ENCODE data around the gene LIFR. TPM values are rescaled to one million over a fixed set of nuclear protein-coding genes. Genes with fewer than 3 reads are reported as not detected.

The LIFR gene
- total RNA-seq, 1 donor from 2014 or later = 16.0 TPM

DNA sequence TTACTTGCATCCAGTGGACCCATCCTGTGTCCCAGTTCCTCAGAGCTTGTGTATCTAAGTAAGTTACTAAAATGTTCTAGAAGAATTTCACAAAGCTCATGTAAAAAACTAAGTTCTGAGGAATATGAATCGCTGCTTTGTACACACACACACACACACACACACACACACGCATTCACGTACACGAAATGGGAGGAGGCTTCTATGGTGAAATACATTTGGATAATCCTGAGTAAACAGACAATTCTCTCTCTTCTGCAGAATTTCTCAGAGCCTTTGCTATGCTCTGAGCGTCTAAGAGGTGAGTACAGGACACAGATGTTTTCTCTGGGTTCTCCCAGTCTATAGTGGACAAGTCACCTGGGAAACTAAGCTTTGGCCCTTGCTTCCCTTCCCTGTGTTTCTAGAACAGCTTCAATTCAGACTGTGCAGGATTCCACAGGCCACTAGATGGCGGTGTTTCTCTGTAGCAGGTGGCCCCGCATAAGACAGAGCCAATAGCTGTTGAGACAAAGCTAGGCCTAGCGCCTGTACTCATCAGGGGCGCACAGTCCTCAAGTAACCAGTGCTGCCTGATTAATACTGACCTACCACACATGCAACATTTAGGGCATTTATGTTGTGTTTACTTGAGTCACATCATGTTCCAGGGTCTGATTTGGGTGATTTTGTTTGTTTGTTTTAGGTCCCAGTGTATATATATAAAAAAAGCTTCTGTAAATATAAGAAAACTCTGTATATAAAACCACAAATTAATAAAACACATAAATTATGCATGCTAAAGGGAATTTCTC, 114.8 kb downstream of the LIFR start:
- peaks cover 9% of the 10 kb centered on the region for H3K27me3 ChIP-seq (ENCODE audit: insufficient read depth, low read length)
- peaks cover 8% of the 10 kb centered on the region for H3K4me1 Mint-ChIP-seq (ENCODE audit: low read depth, unreplicated experiment)
- TF ChIP-seq, protein P1, sequence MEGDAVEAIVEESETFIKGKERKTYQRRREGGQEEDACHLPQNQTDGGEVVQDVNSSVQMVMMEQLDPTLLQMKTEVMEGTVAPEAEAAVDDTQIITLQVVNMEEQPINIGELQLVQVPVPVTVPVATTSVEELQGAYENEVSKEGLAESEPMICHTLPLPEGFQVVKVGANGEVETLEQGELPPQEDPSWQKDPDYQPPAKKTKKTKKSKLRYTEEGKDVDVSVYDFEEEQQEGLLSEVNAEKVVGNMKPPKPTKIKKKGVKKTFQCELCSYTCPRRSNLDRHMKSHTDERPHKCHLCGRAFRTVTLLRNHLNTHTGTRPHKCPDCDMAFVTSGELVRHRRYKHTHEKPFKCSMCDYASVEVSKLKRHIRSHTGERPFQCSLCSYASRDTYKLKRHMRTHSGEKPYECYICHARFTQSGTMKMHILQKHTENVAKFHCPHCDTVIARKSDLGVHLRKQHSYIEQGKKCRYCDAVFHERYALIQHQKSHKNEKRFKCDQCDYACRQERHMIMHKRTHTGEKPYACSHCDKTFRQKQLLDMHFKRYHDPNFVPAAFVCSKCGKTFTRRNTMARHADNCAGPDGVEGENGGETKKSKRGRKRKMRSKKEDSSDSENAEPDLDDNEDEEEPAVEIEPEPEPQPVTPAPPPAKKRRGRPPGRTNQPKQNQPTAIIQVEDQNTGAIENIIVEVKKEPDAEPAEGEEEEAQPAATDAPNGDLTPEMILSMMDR (IDR thresholded peaks at IDR 0.05; ENCODE audit: insufficient read depth, low read depth, low read length) = peak; percentile 99
- no peak for TF ChIP-seq EZH2 (IDR thresholded peaks at IDR 0.05; ENCODE audit: insufficient read depth, low read length)
- no peak overlapping the region for H3K4me3 Mint-ChIP-seq (ENCODE audit: unreplicated experiment)
- H3K36me3 ChIP-seq (ENCODE audit: insufficient read depth, low read length) = no peaks in the 10 kb centered on the region
- H4K20me1 ChIP-seq (ENCODE audit: insufficient read depth, low read length) = no peaks in the 10 kb centered on the region
- H3K79me2 ChIP-seq (ENCODE audit: insufficient read depth, low read length) = no peaks in the 10 kb centered on the region
- no peaks in the 10 kb centered on the region for H3K9me3 ChIP-seq (ENCODE audit: insufficient read depth, low read depth, low read length)
- no peaks in the 10 kb centered on the region for H3K4me1 ChIP-seq (ENCODE audit: insufficient read depth, low read length)
- no peak overlapping the region for H3K9ac ChIP-seq (ENCODE audit: low read length)
- no peak overlapping the region for H2AFZ ChIP-seq (ENCODE audit: low read depth, low read length)
- H3K27ac ChIP-seq (ENCODE audit: low read depth, low read length) = no peak overlapping the region
- peaks cover 2% of the 10 kb centered on the region for H3K9me3 Mint-ChIP-seq (ENCODE audit: unreplicated experiment)
- H3K4me2 ChIP-seq (ENCODE audit: low read length) = no peak overlapping the region
- H3K27ac Mint-ChIP-seq (ENCODE audit: unreplicated experiment) = peak overlapping the region; percentile 38
- FAIRE-seq (peak; percentile 76), DNase-seq (ENCODE audit: low read depth) (peak; percentile 76)
- H3K36me3 Mint-ChIP-seq (ENCODE audit: low read depth, unreplicated experiment) = no peaks in the 10 kb centered on the region
- H3K4me3 ChIP-seq (ENCODE audit: insufficient read depth, low read depth, low read length) = no peak overlapping the region
- peaks cover 26% of the 10 kb centered on the region for H3K27me3 Mint-ChIP-seq (ENCODE audit: low read depth, unreplicated experiment)

DNA sequence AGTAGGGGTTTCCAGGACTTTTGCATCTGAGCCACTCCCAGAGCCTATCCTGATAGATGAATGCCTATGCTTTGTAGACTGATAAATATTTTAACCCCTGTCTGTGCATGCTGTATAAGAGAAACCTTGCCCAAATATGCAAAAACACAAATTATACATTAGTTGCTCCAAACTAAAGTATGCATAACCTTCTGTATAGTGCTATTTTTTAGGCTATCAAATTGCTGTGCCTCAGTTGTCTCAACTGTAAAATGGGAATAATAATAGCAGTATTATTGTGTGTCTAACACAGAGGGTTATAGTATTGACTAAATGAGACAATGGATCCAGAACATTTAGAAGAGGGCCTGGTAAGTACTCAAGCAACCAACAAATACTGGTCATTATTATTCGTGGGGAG, 117.7 kb downstream of the LIFR start:
- Histone ChIP-seq H3K79me2 (ENCODE audit: insufficient read depth, low read length) (no peaks in the 10 kb centered on the region), H3K4me3 (ENCODE audit: insufficient read depth, low read depth, low read length) (no peak overlapping the region), H4K20me1 (ENCODE audit: insufficient read depth, low read length) (no peaks in the 10 kb centered on the region), H3K27me3 (ENCODE audit: insufficient read depth, low read length) (peaks cover 12% of the 10 kb centered on the region), H3K4me2 (ENCODE audit: low read length) (no peak overlapping the region), H3K4me1 (ENCODE audit: insufficient read depth, low read length) (peaks cover 6% of the 10 kb centered on the region), H3K27ac (ENCODE audit: low read depth, low read length) (no peak overlapping the region), H3K9me3 (ENCODE audit: insufficient read depth, low read depth, low read length) (no peaks in the 10 kb centered on the region), H2AFZ (ENCODE audit: low read depth, low read length) (no peak overlapping the region), H3K9ac (ENCODE audit: low read length) (no peak overlapping the region), H3K36me3 (ENCODE audit: insufficient read depth, low read length) (no peaks in the 10 kb centered on the region)
- DNase-seq (ENCODE audit: low read depth) (no peak), FAIRE-seq (no peak)
- H3K27ac Mint-ChIP-seq (ENCODE audit: unreplicated experiment) = no peak overlapping the region
- H3K4me1 Mint-ChIP-seq (ENCODE audit: low read depth, unreplicated experiment) = peaks cover 29% of the 10 kb centered on the region
- peaks cover 2% of the 10 kb centered on the region for H3K9me3 Mint-ChIP-seq (ENCODE audit: unreplicated experiment)
- TF ChIP-seq, protein P1 (IDR thresholded peaks at IDR 0.05; ENCODE audit: insufficient read depth, low read depth, low read length) = no peak
- TF ChIP-seq EZH2 (IDR thresholded peaks at IDR 0.05; ENCODE audit: insufficient read depth, low read length) = no peak
- no peak overlapping the region for H3K4me3 Mint-ChIP-seq (ENCODE audit: unreplicated experiment)
- peaks cover 15% of the 10 kb centered on the region for H3K27me3 Mint-ChIP-seq (ENCODE audit: low read depth, unreplicated experiment)
- no peaks in the 10 kb centered on the region for H3K36me3 Mint-ChIP-seq (ENCODE audit: low read depth, unreplicated experiment)
